D721Med (cell line): Measurements from ENCODE around the gene KRTAP12-1.

Source experiments
- DNase-seq: peaks from one replicate; pipeline ENCODE4 v3.0.0; 2011; ENCODE audit warnings: low spot score; ENCODE audit not compliant: insufficient read length
- FAIRE-seq: peaks from 2 replicates; lab custom pipeline; 2011; peaks lifted over from hg19 to GRCh38; lab: Jason Lieb, UNC
- TF ChIP-seq, protein P1 (sequence below): IDR thresholded peaks from 2 replicates; pipeline ENCODE4 v1.5.1; 2012; ENCODE audit warnings: mild to moderate bottlenecking, control low read depth; ENCODE audit not compliant: insufficient read depth; ENCODE audit errors: missing control alignments

KRTAP12-1 gene, protein sequence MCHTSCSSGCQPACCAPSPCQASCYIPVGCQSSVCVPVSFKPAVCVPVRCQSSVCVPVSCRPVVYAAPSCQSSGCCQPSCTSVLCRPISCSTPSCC

DNA sequence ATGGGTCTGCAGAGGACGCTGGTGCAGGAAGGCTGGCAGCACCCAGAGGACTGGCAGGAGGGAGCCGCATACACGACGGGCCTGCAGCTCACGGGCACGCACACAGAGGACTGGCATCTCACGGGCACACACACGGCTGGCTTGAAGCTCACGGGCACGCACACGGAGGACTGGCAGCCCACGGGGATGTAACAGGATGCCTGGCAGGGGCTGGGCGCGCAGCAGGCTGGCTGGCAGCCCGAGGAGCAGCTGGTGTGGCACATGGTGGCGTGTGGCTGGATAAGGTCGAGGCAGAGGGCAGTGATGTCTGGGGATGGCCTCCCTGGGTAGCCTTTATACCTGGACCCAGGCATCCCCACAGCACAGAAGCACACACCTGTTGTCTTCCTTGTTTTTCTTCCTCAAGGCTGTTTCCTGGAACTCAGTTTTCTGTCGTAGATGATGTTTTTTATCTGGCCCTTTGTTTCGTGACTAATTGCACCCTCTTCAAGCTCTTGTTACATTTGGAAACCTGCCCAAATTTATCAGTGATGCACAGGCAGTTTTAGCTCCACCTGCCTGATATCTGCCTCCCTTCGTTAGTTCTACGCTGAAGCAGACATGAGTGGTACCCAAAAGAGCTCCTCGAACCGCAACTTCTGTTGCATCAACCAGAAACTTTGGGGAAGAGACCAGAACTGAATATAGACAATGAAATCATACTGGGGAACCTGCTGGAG, at the start of gene KRTAP12-1:
Gene KRTAP12-1, minus strand, starts transcription at position 303 of the 719 bp plus-strand sequence. Its CDS starts 40 bp downstream, at position 263.
- FAIRE-seq: no peak
- DNase-seq: no peak

DNA sequence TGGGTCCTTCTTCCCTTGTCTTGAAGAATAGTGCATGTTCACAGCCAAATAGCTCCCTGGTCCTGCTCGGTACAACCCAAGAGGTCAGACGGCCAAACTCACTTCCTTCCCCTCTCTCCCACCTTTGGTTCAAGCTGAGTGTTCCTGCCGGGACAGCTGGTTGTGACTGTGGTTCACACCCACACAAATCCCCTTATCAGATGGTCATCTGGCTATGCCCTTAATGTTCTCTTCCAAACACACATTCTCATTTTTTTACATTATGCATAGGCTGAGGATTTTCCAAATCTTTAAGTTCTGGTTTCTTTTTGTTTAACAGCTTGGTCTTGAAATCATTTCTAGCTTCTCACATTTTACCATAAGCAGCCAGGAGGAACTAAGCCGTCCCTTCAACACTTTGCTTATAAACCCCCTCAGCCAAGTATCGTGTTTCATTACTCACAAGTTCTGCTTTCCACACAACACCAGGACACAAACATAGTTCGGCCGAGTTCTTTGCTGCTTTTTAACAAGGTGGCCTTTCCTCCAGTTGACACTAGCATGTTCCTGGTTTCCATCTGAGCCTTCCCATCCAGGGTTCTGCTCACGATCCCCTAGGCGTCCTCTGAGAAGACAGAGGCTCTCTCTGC, 49.1 kb upstream of the KRTAP12-1 start:
- TF ChIP-seq, protein P1, sequence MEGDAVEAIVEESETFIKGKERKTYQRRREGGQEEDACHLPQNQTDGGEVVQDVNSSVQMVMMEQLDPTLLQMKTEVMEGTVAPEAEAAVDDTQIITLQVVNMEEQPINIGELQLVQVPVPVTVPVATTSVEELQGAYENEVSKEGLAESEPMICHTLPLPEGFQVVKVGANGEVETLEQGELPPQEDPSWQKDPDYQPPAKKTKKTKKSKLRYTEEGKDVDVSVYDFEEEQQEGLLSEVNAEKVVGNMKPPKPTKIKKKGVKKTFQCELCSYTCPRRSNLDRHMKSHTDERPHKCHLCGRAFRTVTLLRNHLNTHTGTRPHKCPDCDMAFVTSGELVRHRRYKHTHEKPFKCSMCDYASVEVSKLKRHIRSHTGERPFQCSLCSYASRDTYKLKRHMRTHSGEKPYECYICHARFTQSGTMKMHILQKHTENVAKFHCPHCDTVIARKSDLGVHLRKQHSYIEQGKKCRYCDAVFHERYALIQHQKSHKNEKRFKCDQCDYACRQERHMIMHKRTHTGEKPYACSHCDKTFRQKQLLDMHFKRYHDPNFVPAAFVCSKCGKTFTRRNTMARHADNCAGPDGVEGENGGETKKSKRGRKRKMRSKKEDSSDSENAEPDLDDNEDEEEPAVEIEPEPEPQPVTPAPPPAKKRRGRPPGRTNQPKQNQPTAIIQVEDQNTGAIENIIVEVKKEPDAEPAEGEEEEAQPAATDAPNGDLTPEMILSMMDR: no peak
- FAIRE-seq: no peak
- no peak for DNase-seq

More for the DNA sequence above, at the start of gene KRTAP12-1:
- TF ChIP-seq, protein P1: no peak

DNA sequence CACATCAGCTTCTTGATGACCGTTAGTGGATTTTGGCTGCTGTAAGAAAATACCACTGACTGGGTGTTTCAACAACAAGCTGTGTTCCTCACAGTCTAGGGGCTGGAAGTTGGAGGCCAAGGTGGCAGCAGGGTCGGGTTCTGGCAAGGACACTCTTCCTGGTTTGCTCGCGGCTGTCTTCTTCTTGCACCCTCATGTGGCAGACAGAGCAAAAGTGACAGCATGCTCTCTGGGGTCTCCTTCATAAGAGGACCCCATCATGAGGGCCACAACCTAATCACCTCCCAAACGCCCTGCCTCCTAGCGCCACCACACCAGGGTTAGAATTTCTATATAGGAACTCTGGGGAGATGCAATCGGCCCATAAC, 48.0 kb upstream of the KRTAP12-1 start:
- TF ChIP-seq, protein P1: no peak
- FAIRE-seq (no peak), DNase-seq (no peak)

DNA sequence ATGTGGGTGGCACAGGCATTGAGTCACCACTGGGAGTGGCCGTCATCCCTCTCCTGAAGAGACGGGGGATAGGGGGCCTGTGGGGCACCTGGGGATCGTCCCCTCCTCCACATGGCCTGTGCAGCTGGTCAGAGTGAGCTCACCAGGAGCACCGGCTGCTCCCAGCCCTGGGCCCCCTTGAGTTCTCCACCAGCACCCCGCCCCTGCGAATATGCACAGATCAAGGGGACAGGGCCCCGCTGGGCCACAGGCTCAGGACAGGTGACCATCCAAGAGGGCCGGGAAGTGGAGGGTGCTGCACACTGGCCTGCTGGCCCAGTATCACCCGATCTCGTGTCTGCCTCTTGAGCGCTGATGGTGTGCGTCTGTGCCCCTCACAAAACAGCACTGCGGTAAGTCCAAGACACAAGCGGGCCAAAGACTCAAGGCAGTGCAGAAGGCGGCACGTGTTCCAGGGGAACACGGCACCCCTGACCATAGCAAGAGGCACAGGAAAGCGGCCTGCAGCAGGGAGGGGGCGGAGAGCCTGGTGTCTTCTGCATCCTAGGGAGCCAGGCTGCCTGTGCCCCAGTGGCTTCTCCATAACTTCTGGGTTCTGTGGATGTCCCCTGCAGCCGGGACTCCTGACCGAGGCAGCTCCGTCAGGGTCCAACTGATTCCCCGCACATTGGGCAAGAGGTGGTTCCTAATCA, 47.5 kb upstream of the KRTAP12-1 start:
- DNase-seq (no peak), FAIRE-seq (no peak)
- TF ChIP-seq, protein P1: no peak

DNA sequence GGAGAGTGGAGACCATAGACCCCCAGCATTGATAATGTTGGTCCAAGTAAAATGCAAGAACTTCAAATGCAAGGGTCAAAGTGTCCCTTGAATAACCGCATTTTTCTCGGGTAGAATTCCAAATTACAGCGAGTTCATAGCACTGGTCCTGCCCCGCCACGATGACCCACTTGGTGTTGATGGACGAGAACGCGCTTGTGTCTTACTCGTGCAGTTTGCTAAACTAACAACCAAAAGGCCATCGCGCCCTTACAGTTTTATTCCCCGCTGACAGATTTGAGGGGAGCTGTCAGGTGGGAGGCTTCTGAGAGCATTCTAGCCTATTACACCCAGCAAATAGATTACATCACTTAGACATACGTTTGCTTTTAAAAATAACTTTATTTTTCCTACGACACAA, 46.8 kb upstream of the KRTAP12-1 start:
- DNase-seq: no peak
- TF ChIP-seq, protein P1: no peak
- no peak for FAIRE-seq

DNA sequence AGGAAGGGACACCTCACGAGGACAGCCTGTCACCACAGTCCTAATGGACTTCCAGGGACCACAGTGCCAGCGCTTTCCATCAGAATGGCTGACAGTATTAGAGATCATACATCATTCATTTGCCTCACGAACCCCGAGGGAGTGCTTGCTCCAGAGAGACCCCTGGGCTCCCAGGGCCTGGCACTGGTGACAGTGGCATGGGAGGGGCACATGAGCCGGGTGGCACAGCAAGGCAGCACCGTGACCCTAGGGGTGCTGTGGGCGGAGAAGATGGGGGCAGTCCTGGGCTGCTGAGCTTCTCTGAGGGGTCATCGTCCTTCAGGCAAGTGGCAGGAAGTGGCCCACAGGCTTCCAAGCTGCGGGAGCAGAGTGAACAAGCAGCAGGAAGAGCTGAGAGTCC, 45.8 kb upstream of the KRTAP12-1 start:
- DNase-seq: no peak
- no peak for FAIRE-seq
- TF ChIP-seq, protein P1: no peak
